Measurements from ENCODE around the gene NAALADL2.
"Not testable (repeated sequence)": the region's sequence is repeated elsewhere in the genome, so short reads cannot be mapped to it uniquely, and the experiment has no call there.

Gene NAALADL2

GRCh38 chr3:175526191-175526590 lies 667.1 kb downstream of the NAALADL2 start:
- no peak for DNase-seq

GRCh38 chr3:175526609-175527280 lies 667.6 kb downstream of the NAALADL2 start:
- no peak for DNase-seq

DNA sequence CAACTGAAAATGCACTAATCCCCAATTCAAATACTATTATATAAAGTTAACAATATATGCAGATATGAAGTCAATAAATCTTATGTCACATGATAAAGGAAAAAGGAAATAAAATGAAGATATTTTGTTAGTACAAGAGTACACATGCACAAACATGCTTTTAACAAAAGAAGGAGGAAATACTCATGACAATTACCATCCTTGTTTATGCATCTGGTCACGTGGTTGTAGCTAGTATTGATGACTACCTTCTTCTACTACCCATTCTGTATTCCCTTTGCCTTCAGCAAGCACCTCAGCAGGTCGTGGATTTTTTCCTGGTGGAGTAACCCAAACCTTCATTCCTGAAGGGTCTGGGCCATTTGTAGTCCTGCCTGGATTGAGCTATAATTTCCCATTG lies 669.6 kb downstream of the NAALADL2 start:
- not testable (repeated sequence) for DNase-seq

GRCh38 chr3:175535351-175535750 lies 676.2 kb downstream of the NAALADL2 start:
- no peak for DNase-seq

DNA sequence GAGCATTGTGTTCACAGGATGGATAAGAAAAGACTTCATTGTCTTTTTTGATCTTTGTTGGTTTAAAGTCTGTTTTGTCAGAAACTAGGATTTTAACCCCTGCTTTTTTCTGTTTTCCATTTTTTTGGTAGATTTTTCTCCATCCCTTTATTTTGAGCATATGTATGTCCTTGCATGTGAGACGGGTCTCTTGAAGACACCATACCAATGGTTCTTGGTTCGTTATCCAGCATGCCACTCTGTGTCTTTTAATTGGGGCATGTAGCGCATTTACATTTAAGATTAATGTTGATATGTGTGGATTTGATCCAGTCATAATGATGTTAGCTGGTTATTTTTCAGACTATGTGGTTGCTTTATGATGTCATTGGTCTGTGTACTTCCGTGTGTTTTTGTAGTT lies 687.0 kb downstream of the NAALADL2 start:
- DNase-seq: no peak

DNA sequence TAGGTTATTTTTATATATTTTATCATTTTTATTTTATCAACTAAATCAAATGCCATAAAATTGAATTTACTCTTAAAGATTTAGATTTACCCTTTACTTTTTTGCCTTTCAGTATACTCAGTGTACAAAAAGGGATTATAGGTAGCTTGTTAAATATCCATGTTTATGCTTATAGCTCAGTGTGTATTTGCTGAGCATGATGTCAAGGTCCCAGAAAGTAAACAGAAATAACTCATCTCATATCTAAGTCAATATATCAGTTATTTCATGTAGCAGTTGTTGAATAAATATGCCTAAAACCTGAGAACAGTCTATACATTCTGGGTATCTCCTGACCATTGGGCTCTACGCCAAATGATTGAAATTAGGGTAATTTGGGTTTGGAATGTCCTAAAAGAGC lies 693.8 kb downstream of the NAALADL2 start:
- no peak for DNase-seq

DNA sequence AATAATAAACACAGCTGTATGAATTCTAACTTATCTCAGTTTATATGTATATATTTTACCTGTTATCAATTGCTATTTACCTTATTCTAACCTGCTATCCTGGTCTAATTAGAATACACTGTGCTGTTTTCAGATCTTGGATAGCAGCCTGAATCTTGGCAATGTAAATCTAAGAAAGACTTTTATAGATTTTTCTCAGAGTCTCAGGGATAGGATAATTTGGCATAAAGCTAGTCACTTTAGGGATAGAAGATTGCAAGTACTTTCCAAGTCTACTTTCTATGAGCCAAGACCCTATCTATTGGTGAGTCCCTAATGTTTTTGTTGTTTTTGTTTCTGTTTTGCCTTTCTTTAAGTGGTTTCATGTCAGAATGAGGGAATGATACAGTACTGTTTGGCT lies 695.7 kb downstream of the NAALADL2 start:
- DNase-seq: no peak

GRCh38 chr3:175558261-175558660 lies 699.1 kb downstream of the NAALADL2 start:
- no peak for DNase-seq

DNA sequence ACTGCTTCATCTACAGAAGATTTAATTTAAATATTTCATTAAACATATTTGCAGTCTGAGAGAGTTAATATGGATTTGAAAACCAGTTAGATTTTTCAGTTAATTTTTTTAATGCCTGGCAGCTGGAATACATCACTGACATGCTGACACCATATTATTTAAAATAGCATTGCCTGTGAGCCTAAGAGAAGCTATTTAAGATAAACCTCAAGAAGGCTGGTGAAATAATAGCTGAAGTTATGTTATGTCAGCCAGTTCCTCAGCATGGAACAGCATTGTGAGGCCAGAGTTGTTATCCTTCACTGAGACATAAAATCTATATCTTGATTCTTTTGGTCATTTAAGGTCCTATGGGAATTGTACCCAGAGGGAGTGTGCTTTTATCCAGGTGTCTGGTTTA lies 705.2 kb downstream of the NAALADL2 start:
- DNase-seq: no peak

DNA sequence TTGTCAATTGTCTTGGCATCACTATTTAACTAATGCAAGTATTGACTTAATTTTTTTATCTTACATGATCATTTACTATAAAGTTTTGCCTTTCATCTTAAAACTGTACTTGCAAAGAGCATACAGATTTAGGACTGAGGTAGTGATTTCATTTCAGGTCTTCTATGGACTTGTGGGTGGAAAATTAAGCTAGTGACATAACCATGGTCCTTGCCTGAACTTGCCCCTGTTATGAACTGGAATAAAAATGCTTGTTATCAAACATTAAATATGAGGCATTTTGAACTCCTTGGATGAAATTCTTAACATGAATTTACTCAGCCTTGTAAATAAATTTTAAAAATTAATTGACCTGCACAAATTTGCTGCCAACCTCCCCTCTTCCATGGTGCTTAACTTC lies 712.0 kb downstream of the NAALADL2 start:
- DNase-seq: no peak

GRCh38 chr3:175573226-175573625 lies 714.1 kb downstream of the NAALADL2 start:
- no peak for DNase-seq

- DNase-seq: no peak
Observed at GRCh38 chr3:175580318-175580717, 721.2 kb downstream of the NAALADL2 start.

GRCh38 chr3:175585898-175586297 lies 726.8 kb downstream of the NAALADL2 start:
- DNase-seq: peak; percentile 35

DNA sequence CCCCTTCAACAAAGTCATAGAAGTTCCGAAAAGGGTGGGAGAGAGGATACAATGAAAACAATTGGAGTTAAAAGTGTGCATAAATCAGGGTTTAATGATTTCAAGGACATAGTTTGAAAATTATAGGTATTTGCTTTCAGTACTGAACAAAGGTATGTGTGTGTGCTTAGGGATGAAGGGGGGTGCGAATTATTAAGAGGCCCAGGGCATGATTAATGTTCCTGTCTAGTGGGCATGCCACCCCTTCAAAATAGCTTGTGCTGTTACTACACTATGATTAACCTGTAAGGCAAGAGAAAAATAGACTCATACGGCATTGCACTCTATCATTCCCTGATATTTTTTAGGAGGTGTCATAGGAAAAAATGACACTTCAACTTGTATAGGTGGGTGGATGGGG lies 731.6 kb downstream of the NAALADL2 start:
- no peak for DNase-seq

DNA sequence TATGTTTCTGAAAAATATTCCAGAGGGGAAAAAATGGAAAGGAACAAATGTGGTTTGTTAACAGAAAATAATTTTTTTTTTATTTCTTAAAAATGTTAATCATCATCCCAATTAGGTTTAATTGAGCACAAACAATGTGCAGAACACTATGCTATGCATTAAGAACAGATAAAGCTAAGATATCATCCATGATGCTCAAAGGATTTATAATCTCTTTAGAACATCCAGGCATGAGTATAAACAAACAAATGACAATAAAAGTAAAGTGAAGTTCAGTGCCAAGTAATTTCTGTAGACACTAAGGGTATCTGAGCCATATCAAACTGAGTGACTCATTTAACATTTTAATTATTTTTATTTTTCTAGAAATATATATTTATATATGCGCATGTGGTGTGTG lies 732.2 kb downstream of the NAALADL2 start:
- no peak for DNase-seq

DNA sequence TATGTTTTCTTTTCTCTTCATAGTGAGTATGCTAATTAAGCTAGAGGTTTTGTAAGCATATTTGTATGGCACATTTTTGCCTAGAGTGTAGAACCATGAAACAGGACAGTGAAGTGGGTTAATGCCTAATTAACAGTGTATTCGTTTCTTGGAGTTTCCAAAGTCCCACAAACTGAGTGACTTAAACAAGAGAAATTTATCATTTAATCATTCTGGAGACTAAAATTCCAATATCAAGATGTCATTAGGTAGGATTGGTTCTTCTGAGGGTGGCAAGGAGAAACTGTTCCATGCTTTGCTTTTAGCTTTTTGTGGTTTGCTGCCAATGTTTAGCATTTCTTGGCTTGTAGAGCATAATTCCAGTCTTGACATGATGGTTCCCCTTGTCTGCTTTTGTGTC lies 734.2 kb downstream of the NAALADL2 start:
- DNase-seq: no peak

GRCh38 chr3:175598740-175599139 lies 739.6 kb downstream of the NAALADL2 start:
- no peak for DNase-seq

DNA sequence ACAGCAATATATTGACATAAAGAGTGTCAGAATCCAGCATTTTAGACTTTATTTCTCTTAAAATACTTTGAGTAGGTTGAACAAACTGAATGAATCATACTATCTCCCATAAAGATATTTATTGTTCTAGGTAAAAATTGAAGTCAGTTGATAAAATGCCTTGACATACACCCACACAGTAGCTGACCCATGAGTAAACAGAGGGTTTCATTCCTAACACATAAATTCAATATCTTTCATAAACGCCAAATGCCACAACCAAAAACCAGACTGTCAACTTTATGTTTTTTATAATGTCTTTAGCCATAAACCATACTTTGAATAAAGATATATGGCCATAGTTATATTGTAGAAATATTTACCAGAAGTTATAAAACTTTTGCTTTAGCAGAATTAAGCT lies 742.4 kb downstream of the NAALADL2 start:
- DNase-seq: no peak

DNA sequence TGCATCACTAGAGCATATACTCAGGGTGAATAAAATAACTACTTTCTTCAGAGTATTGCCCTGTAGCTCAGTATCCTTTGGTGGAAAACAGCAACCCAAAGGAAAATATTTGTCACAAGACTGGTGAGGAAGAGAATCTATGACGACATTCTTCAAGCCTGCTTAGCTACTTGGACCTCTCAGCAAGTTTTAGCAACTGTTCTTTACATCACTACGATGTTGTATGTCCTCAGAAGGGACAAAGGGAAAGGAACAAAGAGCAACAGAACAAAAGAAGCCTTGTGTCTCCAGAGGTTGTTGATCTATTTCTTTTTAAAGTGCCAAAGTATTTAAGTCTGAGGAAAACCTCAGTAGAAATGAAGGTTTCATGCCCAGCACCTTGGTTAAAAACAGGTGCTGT lies 746.7 kb downstream of the NAALADL2 start:
- DNase-seq: no peak

GRCh38 chr3:175606650-175607318 lies 747.6 kb downstream of the NAALADL2 start:
- no peak for DNase-seq

- no peak for DNase-seq
Observed at GRCh38 chr3:175608356-175608755, 749.2 kb downstream of the NAALADL2 start.

DNA sequence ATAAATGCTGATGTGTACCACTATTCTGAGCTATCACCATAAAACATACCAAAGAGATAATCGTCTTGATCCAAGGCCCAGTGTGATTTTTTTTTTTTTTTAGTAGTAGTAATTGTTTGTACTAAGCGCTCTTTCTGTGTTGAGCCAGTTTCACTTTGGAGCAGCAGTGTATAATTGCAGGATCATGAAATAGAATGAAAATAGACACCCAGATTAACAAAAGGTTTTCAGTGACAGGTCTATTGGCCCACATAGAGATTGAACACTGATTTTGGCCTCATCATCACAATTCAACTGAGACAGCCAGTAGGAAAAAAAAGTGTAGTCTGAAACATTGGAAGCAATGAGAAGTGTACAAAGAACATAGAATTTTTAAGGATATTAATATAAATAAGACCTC lies 749.8 kb downstream of the NAALADL2 start:
- no peak for DNase-seq

- DNase-seq: no peak
Observed at GRCh38 chr3:175612487-175613196, 753.5 kb downstream of the NAALADL2 start.

DNA sequence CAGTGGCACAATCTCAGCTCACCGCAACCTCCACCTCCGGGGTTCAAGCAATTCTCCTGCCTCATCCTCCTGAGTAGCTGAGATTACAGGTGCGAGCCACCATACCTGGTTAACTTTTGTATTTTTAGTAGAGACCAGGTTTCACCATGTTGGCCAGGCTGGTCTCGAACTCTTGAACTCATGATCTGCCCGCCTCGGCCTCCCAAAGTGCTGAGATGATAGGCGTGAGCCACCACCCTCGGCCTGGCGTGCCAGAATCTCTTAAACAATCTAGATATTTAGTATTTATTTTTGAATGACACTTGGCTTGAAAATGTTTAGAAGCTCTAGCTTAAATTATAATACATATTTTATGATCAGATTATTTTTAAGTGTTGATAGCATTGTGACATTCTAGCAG lies 755.0 kb downstream of the NAALADL2 start:
- DNase-seq: not testable (repeated sequence)

All from NCI-H226 (cell line).